GM19463 (cell line): Measurements from ENCODE around the gene NPIPB4.
"Not testable (repeated sequence)": the region's sequence is repeated elsewhere in the genome, so short reads cannot be mapped to it uniquely, and the experiment has no call there.

Experiments used
- ATAC-seq: cut with Tn5 transposase; IDR thresholded peaks from one replicate; pipeline ENCODE4 v1.9.1; 2021; ENCODE audit warnings: mild to moderate bottlenecking, moderate library complexity; ENCODE audit not compliant: unreplicated experiment

Gene NPIPB4

DNA sequence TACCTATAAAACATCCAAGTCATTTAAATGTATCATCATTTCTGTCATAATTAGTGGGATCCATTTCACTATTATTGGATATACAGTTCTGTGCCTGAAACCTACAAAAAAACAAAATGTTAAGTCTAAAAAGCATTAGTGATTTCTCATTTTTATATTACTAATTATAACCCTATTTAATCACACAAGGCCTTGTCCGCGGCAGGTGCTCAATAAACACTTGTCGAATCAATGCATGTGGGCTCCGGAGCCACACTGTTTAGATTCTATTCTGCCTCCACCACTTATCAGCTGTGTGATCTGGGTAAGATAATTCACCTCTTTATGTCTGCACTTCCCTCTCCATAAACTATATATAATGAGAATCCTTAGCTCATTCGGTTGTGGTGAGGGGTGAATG lies at the start of gene NPIPB4:
Gene NPIPB4 (minus strand): TSS at position 101 of the 400 bp plus-strand sequence. CDS start 378 bp downstream, outside the sequence.
- not testable (repeated sequence) for ATAC-seq

DNA sequence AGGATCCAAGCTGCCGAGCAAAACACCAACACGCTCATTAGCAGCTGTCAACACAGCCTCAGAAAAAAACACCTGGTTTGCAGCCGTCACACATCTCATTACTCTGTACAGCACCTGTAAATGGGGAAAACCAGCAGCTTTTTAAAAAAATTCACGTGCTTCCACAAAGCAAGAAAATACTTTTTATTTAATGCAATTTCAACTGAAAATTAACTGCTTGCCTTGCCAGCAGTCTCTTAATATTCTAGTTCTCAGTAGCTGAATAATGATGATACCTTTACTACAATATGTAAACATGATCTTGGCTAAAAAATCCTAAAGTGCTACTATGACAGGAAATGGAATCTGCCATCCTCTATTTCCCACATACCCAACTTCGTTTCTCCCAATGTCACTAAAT lies 41.4 kb upstream of the NPIPB4 start:
- not testable (repeated sequence) for ATAC-seq

DNA sequence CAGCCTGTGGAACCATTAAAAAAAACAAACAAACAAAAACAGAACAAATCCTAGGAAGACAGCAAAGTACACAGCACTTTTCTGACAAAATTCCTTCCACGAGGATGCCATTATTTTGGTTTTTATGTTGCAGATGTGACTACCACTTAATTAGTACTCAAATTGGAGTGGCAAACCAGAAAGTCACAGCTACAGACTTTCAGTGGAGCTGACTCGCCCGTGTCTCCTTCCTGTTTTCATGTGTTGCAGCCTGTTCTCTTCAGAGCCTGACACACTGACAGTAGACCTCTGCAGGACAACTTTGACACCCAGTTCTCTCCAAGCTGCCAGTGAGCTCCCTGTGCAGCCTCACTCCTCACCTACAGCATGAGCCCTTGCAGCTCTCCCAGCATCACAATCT lies 24.4 kb upstream of the NPIPB4 start:
- ATAC-seq = not testable (repeated sequence)

DNA sequence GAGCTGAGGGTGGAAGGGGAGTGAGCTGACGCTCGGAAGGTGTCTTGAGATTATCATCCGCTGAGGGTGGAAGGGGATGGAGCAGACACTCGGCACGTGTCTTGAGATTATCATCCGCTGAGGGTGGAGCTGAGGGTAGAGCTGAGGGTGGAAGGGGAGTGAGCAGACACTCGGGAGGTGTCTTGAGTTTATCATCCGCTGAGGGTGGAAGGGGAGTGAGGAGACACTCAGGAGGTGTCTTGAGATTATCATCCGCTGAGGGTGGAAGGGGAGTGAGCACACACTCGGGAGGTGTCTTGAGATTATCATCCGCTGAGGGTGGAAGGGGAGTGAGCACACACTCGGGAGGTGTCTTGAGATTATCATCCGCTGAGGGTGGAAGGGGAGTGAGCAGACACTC lies 20.4 kb downstream of the NPIPB4 start:
- ATAC-seq = not testable (repeated sequence)

DNA sequence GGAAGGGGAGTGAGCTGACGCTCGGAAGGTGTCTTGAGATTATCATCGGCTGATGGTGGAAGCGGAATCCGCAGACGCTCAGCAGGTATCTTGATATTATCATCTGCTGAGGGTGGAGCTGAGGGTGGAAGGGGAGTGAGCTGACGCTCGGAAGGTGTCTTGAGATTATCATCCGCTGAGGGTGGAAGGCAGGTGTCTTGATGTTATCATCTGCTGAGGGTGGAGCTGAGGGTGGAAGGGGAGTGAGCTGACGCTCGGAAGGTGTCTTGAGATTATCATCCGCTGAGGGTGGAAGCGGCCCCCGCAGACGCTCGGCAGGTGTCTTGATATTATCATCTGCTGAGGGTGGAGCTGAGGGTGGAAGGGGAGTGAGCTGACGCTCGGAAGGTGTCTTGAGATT lies 21.2 kb downstream of the NPIPB4 start:
- ATAC-seq = not testable (repeated sequence)

DNA sequence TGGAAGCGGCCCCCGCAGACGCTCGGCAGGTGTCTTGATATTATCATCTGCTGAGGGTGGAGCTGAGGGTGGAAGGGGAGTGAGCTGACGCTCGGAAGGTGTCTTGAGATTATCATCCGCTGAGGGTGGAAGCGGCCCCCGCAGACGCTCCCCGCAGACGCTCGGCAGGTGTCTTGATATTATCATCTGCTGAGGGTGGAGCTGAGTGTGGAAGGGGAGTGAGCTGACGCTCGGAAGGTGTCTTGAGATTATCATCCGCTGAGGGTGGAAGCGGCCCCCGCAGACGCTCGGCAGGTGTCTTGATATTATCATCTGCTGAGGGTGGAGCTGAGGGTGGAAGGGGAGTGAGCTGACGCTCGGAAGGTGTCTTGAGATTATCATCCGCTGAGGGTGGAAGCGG lies 21.8 kb downstream of the NPIPB4 start:
- not testable (repeated sequence) for ATAC-seq

DNA sequence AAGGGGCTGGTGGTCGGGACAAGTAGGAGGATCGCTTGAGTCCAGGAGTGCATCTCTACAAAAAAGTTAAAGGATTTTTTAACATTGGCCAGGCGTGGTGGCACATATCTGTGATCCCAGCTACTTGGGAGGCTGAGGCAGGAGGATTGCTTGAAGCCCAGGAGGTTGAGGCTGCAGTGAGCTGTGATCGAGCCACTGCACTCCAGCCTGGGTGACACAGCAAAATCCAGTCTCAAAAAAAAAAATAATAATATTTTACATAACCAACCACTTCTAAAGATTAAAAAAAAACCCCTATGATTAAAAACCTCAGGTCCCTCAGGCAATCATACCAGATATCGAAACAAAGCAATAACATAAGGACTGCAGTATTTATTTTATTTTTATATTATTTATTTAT lies 23.3 kb downstream of the NPIPB4 start:
- ATAC-seq = not testable (repeated sequence)

DNA sequence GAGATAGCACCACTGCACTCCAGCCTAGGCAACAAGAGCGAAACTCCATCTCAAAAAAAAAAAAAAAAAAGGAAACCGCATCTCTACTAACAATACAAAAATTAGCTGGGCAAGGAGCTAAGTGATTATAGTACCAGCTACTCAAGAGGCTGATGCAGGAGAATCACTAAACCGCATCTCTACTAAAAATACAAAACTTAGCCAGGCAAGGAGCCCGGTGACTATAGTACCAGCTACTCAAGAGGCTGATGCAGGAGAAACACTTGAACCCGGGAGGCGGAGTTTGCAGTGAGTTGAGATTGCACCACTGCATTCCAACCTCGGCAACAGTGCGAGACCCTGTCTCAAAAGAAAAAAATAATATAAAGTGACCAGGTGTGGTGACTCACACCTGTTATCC lies 27.6 kb downstream of the NPIPB4 start:
- ATAC-seq = not testable (repeated sequence)

DNA sequence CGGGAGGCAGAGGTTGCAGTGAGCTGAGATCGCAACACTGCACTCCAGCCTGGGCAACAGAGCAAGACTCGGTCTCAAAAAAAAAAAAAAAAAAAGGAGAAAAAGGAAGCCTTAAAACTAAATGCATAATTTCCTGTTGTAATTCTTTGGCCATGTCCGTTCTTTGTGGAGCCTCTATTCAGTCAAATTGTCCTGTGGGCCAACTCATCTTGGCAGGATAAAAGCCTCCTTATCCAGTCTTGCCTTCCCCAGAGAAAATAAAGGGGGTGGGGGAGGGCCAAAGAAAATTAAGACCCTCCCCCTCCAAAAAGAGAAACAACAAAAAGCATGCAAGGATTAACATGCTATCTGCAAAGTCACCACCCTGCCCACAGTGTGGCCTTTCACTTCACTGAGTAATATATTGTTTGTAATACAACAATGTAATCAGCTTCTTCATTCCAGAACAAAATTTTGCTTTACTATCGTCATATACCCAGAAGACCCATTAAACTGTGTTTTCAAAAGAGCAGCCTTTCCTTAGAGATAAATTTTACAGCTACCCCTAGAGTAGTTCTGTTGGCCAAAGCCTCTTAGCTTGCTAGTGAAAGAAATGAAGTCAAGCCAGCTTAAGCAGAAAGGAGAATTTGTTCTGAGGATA lies 31.4 kb downstream of the NPIPB4 start:
- ATAC-seq = not testable (repeated sequence)

DNA sequence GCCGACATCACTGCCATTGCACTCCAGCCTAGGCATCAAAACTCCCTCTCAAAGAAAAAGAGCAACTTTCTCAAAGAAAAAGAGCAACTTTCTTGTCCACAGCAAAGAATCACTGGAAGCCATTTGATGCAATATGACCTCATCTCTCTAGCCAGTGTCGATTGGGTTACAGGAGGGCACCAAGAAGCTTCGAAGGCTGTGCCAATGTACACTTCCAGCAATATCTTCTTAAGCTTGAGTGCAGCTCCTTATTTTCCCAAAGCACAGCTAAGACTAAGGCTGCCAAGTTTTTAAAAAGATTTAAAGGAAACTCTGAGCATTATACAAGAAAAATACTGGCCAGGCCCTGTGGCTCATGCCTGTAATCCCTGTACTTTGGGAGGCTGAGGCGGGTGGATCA lies 32.0 kb downstream of the NPIPB4 start:
- ATAC-seq = not testable (repeated sequence)

DNA sequence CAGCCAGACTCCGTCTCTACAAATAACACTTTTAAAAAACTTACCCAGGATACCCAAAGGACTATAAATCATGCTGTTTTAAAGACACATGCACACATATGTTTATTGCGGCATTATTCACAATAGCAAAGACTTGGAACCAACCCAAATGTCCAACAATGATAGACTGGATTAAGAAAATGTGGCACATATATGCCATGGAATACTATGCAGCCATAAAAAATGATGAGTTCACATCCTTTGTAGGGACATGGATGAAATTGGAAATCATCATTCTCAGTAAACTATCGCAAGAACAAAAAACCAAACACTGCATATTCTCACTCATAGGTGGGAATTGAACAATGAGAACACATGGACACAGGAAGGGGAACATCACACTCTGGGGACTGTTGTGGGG lies 34.3 kb downstream of the NPIPB4 start:
- ATAC-seq = not testable (repeated sequence)

DNA sequence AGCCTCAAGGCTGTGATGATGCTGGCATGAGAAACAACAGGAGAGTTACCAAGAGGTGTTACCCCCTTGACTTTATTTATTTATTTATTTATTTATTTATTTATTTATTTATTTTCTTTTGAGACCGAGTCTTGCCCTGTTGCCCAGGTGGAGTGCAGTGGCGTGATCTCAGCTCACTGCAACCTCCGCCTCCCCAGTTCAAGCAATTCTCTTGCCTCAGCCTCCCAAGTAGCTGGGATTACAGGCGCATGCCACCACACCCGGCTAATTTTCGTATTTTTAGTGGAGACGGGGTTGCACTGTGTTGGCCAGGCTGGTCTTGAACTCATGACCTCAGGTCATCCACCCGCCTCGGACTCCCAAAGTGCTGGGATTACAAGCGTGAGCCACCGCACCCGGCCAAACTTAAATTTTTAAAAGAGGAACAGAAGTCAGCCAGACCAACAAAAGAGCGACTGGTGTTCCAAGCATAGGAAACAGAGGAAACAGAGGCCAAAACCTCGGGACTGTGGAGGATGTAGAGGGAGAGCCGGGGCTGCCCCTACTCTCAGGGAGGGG lies 36.6 kb downstream of the NPIPB4 start:
- ATAC-seq = not testable (repeated sequence)

DNA sequence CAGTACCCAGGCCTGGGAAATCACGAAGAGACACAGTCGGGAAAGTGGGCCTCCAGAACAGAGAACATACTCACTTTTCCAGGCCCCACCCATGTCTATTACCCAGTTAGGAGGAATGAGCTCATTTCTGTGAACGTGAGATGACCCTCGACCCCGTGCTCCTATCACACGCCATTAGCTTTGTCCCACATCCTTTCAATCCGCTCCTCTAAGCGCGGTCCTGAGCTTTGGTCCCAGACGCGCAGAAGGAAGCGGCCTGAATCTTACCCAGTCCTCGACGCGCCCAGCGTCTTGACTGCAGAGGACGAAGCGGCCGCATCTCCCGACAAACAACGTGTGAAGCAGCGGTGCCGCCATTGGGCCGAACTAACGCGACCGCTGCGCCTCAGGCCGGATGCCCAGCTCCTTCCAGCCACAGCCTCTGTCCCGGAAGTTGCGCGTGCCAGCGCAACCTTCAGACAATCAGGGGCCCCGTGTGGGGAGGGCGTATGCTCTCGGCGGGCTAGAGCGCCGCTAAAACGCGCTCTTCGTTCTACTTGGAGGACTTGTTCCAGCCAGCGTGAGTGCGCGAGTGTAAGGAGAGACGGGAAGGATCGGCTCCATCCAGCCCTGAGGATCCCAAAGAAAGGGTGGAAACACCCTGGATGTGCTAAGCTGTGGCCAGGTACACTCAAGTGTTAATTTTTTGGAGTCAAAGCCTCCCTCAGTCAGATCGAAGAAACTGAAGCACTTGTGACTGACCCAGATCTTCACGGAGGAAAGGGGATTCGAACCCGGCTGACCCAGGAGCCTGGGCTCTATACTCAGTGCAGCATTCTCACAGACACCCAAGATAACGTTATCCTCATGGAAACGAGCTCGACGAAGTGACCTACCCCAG lies 37.3 kb downstream of the NPIPB4 start:
- peak; percentile 99 for ATAC-seq

DNA sequence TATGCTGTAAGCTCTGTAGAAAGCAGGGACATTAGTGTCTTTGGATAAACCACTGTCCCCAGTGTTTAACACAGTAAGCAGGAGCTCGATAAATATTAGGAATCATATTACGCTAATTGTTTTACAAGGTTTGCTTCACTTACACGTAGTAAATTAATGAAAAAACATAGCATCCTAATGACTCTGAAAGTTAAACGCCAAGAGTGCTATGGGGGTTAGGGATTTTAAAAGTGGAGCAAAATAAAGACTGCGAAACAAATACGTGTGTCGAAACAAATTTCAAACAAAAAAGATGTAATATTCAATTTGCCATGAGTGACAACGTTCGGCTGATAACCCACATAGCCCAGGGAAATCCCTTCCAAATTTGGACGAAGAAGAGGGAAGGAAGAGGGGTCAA lies 37.9 kb downstream of the NPIPB4 start:
- ATAC-seq = not testable (repeated sequence)

DNA sequence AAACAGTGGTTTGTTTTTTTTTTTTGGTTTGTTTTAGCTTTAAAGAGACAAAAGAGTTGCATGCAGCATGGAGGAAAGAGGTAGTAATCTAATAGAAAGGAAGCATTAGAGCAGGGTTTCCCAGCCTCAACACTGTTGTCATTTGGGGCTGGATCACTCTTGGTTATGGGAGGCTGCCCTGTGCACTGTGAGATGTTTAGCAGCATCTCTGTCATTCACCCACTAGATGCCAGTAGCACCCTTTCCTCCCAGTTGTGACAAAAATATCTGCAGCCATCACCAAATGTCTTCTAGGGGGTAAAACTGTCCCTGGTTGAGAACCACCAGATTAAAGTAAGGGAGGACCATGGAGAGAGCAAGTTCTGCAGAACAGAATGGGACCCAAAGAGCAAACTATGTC lies 40.5 kb downstream of the NPIPB4 start:
- ATAC-seq = not testable (repeated sequence)

DNA sequence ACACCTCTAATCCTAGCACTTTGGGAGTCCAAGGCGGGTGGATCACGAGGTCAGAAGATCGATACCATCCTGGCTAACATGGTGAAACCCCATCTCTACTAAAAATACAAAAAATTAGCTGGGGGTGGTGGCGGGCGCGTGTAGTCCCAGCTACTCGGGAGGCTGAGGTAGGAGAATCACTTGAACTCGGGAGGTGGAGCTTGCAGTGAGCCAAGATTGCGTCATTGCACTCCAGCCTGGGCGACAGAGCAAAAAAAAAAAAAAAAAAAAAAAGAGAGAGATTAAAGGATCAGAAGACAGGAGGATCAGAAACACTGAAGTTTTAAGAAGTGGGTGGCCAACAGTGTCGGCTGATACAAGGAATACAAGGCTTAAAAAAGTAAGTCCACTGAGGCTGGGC lies 41.9 kb downstream of the NPIPB4 start:
- ATAC-seq = not testable (repeated sequence)

DNA sequence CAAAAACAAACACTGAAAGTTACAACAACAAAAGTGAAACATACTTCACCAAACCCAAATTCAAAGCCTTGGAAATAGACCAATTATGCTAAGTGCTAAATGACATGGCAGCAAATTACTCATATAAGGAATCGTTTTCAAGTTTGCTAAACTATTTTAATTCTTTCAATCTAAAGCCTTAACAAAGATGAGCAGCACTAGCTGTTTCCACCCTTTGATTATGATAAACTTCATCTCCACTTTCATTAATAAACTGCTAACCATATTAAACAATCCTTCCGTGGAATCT lies 55.2 kb downstream of the NPIPB4 start:
- not testable (repeated sequence) for ATAC-seq

DNA sequence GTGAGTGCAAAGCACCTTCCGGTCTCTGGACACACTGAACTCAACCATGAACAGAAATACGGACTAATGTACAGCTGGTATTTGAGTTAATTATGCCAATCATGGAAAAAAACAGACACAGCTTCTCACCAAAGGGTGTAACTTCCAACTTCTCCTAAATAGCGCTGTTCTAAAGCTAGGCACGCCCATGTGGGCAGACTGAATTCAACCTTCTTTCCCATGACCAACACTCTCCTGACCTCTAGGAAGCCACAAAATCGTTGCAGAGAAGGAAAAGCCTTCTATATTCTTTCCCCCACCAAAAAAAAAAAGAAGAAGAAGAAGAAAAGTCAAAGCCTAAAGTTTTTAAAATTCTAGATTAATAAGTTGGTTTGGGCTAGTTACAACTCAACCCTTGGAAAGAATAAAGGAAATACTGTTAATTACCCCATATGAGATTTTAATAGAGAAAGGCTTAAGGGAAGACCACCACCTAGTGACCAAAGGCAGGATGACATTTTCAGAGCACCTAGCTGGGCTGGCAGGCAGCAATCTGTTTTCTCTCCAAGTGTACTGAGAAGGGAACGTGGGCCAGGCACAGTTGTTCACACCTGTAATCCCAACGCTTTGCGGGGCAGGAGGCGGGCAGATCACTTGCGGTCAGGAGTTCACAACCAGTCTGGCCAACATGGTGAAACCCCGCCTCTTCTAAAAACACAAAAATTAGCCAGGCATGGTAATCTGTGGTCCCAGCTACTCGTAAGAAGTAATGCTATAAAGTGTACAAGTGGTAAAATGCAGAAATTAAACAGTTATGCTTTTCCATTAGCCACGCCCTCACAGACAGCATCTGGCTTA lies 55.8 kb downstream of the NPIPB4 start:
- ATAC-seq = not testable (repeated sequence)

DNA sequence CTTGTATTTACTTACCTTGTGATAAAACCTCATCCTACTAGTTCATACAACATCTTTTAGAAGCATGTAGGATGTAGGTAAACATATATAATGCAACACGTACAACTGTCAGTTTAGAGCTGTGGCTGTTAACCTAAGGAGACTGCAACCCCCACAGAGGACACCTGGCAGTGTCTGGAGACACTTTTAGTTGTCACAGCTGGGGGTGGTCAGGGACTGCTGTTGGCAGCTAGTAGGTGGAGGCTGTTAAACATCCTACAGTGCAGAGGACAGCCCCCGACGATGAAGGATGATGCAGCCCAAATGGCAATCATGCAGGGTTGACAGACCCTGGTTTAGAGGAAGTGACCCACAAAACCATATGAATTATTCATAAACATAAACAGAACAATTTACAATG lies 59.0 kb downstream of the NPIPB4 start:
- ATAC-seq = not testable (repeated sequence)

DNA sequence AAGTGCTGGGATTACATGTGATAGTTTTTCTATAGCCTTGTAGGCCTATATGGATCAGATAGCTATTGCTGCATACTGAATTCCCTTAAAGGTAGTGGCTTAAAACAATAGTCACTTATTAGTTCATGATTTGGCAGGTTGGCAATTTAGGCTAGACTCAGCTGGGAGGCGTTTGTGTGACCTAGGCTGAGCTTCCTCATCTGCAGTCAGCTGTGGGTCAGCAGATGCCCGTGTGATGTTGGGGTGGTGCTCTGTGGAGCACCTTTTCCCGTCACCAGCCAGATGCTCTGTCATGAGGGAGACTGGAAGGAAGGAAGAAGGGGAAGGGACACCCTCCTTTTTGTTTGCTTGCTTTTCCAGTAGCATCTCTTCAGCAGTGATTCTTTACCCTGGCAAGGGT lies 64.2 kb downstream of the NPIPB4 start:
- not testable (repeated sequence) for ATAC-seq

DNA sequence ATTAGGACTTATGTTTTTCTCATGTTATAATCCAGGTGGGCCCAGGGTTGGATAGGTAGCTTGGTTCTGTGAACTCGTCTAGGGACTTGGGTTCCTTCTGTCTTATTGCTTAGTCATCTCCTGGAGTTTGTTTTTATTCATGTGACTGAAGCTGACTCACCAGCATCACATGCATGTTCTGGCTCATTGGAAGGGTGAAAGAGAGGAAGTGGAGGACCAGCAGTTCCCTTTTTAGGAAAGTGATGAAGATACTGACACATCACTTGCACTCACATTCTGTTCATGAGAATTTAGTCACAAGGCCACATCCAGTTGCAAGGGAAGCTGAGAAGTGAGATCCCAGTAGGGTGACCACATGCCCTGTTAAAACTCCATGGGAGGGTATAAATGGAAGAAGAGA lies 67.0 kb downstream of the NPIPB4 start:
- ATAC-seq = peak; percentile 50
